HepG2 (cell line): ENCODE results near the gene ENG. TPM values are rescaled to one million over a fixed set of nuclear protein-coding genes. Genes with fewer than 3 reads are reported as not detected.
A peak's percentile ranks its signal among the peaks of the same experiment; 100 is the strongest.

Source experiments
- BCL6 ChIP-seq: IDR thresholded peaks from 2 replicates; pipeline ENCODE4 v1.6.1; 2016; ENCODE audit warnings: missing genetic modification reagents, missing compliant biosample characterization
- HNRNPUL1 ChIP-seq: fragments of 200-400 bp; formaldehyde crosslinking; IDR thresholded peaks from 2 replicates; pipeline ENCODE4 v1.6.1; 2017; ENCODE audit warnings: low read depth, mild to moderate bottlenecking, low read length, moderate library complexity
- MEIS1 ChIP-seq: sonication (generic); formaldehyde crosslinking; IDR thresholded peaks from 2 replicates; pipeline ENCODE4 v1.9.0; 2021; ENCODE audit warnings: mild to moderate bottlenecking, missing genetic modification reagents, moderate library complexity, borderline replicate concordance
- POLR2G ChIP-seq: fragments of 200-400 bp; formaldehyde crosslinking; IDR thresholded peaks from 2 replicates; pipeline ENCODE4 v1.6.1; 2018; ENCODE audit warnings: mild to moderate bottlenecking, low read depth, low read length, moderate library complexity
- RORA ChIP-seq: sonication (generic); formaldehyde crosslinking; IDR thresholded peaks from 2 replicates; pipeline ENCODE4 v1.5.0; 2020; ENCODE audit warnings: mild to moderate bottlenecking, missing genetic modification reagents, moderate library complexity
- SIX4 ChIP-seq: sonication (generic); formaldehyde crosslinking; IDR thresholded peaks from 2 replicates; pipeline ENCODE4 v1.4.0; 2020; ENCODE audit warnings: missing genetic modification reagents
- ZNF232 ChIP-seq: sonication (generic); formaldehyde crosslinking; IDR thresholded peaks from 2 replicates; pipeline ENCODE4 v1.4.0; 2020; ENCODE audit warnings: missing genetic modification reagents, borderline replicate concordance
- ZNF761 ChIP-seq: sonication (generic); formaldehyde crosslinking; conservative IDR thresholded peaks from 2 replicates; pipeline ENCODE4 v1.4.0; 2020; ENCODE audit warnings: mild to moderate bottlenecking, missing genetic modification reagents
- ZSCAN21 ChIP-seq: sonication (generic); formaldehyde crosslinking; IDR thresholded peaks from 2 replicates; pipeline ENCODE4 v1.8.0; 2022; ENCODE audit warnings: mild to moderate bottlenecking, missing genetic modification reagents, moderate library complexity, borderline replicate concordance
- polyA plus RNA-seq, 8 experiments: library from polyadenylated mRNA; depleted of rRNA in 3 of 8; stranded (reverse) in 7 of 8; unstranded in 1 of 8; fragments of >200 nt; fragmentation: Illumina TruSeq in 4 of 8; extraction: Trizol in 4 of 8; gene quantifications; 2 replicates each; pipeline versions ENCODE4 v1.2.1 to v1.2.3, GENCODE V29; 2011 to 2016; ENCODE audit warnings: low read depth in 4 of 8, missing spikeins in 1 of 8, mixed read lengths in 1 of 8; ENCODE audit not compliant: insufficient read depth in 1 of 8
- total RNA-seq, 5 experiments: library from RNA; depleted of rRNA; stranded (reverse); fragments of >200 nt; fragmentation: Illumina TruSeq; extraction: Trizol; gene quantifications; 2 replicates each; pipeline ENCODE4 v1.2.3, GENCODE V29; 2016; ENCODE audit warnings: low read depth in 1 of 5
- TF ChIP-seq, protein P1 (sequence below): fragments of 450-650 bp; IDR thresholded peaks from 2 replicates; pipeline ENCODE4 v1.6.1; 2017; ENCODE audit warnings: mild to moderate bottlenecking
- TF ChIP-seq, protein P2 (sequence below): sonication (generic); formaldehyde crosslinking; IDR thresholded peaks from 2 replicates; pipeline ENCODE4 v1.9.0; 2021; ENCODE audit warnings: mild to moderate bottlenecking, missing genetic modification reagents
- TF ChIP-seq, protein P3 (sequence below): sonication (generic); formaldehyde crosslinking; conservative IDR thresholded peaks from 2 replicates; pipeline ENCODE4 v1.4.0; 2020; ENCODE audit warnings: missing genetic modification reagents

ENG gene
- total and polyA plus RNA-seq, 2 of the 13 experiments (the other 11 are each of a cell fraction or from before 2014, with no cell fraction given) = 0.02 to 1.1 TPM

DNA sequence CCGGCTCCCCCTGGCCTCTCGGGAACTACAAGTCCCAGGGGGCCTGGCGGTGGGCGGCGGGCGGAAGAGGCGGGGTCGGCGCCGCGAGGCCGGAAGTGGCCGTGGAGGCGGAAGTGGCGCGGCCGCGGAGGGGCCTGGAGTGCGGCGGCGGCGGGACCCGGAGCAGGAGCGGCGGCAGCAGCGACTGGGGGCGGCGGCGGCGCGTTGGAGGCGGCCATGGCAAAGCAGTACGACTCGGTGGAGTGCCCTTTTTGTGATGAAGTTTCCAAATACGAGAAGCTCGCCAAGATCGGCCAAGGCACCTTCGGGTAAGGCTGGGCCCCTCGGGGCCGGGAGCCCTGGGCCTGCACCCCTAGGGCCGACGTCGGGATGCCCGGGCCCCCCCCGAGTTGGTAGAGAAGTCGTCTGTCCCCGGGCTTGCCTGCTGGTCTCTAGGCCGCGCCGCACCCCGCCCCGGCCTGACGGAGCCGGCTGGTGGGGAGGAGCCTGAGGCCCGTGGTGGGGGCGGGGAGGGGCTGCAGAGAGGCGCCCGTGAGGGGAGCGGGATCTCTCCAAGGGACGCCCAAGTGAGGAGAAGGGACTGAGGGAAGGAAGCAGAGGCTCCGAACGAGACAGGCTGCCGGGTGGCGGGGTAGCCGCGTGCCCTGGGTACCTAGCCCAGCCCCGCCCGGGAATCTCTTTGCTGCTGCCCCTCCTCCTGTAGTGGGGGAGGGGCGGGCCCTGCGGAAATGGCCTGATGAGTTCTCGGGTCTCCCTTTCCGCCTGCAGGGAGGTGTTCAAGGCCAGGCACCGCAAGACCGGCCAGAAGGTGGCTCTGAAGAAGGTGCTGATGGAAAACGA lies 68.3 kb downstream of the ENG start, which contains the start of gene CDK9 (continued):
- TF ChIP-seq SIX4 (CRISPR knock-in tag) (no peak), ZSCAN21 (CRISPR knock-in tag) (no peak), ZNF761 (CRISPR knock-in tag) (no peak), BCL6 (CRISPR knock-in tag) (no peak), ZNF232 (0 out of 2 replicates have a peak, but pooled peaks have one; percentile 59), POLR2G (peak; percentile 78), HNRNPUL1 (no peak), RORA (CRISPR knock-in tag) (no peak), MEIS1 (CRISPR knock-in tag) (no peak)
- TF ChIP-seq, protein P1, sequence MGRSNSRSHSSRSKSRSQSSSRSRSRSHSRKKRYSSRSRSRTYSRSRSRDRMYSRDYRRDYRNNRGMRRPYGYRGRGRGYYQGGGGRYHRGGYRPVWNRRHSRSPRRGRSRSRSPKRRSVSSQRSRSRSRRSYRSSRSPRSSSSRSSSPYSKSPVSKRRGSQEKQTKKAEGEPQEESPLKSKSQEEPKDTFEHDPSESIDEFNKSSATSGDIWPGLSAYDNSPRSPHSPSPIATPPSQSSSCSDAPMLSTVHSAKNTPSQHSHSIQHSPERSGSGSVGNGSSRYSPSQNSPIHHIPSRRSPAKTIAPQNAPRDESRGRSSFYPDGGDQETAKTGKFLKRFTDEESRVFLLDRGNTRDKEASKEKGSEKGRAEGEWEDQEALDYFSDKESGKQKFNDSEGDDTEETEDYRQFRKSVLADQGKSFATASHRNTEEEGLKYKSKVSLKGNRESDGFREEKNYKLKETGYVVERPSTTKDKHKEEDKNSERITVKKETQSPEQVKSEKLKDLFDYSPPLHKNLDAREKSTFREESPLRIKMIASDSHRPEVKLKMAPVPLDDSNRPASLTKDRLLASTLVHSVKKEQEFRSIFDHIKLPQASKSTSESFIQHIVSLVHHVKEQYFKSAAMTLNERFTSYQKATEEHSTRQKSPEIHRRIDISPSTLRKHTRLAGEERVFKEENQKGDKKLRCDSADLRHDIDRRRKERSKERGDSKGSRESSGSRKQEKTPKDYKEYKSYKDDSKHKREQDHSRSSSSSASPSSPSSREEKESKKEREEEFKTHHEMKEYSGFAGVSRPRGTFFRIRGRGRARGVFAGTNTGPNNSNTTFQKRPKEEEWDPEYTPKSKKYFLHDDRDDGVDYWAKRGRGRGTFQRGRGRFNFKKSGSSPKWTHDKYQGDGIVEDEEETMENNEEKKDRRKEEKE = no peak
- TF ChIP-seq, protein P2, sequence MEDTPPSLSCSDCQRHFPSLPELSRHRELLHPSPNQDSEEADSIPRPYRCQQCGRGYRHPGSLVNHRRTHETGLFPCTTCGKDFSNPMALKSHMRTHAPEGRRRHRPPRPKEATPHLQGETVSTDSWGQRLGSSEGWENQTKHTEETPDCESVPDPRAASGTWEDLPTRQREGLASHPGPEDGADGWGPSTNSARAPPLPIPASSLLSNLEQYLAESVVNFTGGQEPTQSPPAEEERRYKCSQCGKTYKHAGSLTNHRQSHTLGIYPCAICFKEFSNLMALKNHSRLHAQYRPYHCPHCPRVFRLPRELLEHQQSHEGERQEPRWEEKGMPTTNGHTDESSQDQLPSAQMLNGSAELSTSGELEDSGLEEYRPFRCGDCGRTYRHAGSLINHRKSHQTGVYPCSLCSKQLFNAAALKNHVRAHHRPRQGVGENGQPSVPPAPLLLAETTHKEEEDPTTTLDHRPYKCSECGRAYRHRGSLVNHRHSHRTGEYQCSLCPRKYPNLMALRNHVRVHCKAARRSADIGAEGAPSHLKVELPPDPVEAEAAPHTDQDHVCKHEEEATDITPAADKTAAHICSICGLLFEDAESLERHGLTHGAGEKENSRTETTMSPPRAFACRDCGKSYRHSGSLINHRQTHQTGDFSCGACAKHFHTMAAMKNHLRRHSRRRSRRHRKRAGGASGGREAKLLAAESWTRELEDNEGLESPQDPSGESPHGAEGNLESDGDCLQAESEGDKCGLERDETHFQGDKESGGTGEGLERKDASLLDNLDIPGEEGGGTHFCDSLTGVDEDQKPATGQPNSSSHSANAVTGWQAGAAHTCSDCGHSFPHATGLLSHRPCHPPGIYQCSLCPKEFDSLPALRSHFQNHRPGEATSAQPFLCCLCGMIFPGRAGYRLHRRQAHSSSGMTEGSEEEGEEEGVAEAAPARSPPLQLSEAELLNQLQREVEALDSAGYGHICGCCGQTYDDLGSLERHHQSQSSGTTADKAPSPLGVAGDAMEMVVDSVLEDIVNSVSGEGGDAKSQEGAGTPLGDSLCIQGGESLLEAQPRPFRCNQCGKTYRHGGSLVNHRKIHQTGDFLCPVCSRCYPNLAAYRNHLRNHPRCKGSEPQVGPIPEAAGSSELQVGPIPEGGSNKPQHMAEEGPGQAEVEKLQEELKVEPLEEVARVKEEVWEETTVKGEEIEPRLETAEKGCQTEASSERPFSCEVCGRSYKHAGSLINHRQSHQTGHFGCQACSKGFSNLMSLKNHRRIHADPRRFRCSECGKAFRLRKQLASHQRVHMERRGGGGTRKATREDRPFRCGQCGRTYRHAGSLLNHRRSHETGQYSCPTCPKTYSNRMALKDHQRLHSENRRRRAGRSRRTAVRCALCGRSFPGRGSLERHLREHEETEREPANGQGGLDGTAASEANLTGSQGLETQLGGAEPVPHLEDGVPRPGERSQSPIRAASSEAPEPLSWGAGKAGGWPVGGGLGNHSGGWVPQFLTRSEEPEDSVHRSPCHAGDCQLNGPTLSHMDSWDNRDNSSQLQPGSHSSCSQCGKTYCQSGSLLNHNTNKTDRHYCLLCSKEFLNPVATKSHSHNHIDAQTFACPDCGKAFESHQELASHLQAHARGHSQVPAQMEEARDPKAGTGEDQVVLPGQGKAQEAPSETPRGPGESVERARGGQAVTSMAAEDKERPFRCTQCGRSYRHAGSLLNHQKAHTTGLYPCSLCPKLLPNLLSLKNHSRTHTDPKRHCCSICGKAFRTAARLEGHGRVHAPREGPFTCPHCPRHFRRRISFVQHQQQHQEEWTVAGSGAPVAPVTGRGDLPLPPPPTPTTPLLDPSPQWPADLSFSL (CRISPR knock-in tag) = no peak
- TF ChIP-seq, protein P3, sequence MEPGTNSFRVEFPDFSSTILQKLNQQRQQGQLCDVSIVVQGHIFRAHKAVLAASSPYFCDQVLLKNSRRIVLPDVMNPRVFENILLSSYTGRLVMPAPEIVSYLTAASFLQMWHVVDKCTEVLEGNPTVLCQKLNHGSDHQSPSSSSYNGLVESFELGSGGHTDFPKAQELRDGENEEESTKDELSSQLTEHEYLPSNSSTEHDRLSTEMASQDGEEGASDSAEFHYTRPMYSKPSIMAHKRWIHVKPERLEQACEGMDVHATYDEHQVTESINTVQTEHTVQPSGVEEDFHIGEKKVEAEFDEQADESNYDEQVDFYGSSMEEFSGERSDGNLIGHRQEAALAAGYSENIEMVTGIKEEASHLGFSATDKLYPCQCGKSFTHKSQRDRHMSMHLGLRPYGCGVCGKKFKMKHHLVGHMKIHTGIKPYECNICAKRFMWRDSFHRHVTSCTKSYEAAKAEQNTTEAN (CRISPR knock-in tag) = peak; percentile 52; the same call in 1 of the 2 replicates
